Kidney (tissue), 14 donors: ENCODE results near the gene KYNU. TPM values are rescaled to one million over a fixed set of nuclear protein-coding genes. Genes with fewer than 3 reads are reported as not detected.
A peak's percentile ranks its signal among the peaks of the same experiment; 100 is the strongest.

Experiments
- DNase-seq, 5 donors: peaks; one replicate each; pipeline ENCODE4 v3.0.0-alpha.2; 2013 to 2020
- FAIRE-seq: peaks from 2 replicates; lab custom pipeline; 2012; peaks lifted over from hg19 to GRCh38; lab: Jason Lieb, UNC
- H3K27ac ChIP-seq, 2 donors: one replicate each; pipeline ENCODE4 v1.7.0; 2013; ENCODE audit warnings: low read depth in 2 of 2, low read length in 2 of 2, inconsistent platforms in 1 of 2
- H3K27me3 ChIP-seq: one replicate; pipeline ENCODE4 v1.7.1; 2013; ENCODE audit warnings: low read length, inconsistent platforms; ENCODE audit not compliant: control insufficient read depth, insufficient read depth
- H3K36me3 ChIP-seq, 3 donors: one replicate each; pipeline versions ENCODE4 v1.7.0 to v1.7.1; 2013; ENCODE audit warnings: low read length in 3 of 3, control low read depth in 1 of 3, inconsistent platforms in 1 of 3; ENCODE audit not compliant: insufficient read depth in 3 of 3, control insufficient read depth in 2 of 3
- H3K4me1 ChIP-seq, 3 donors: one replicate each; pipeline versions ENCODE4 v1.7.0 to v1.7.1; 2013; ENCODE audit warnings: low read length in 3 of 3, inconsistent platforms in 1 of 3, low read depth in 1 of 3; ENCODE audit not compliant: control insufficient read depth in 2 of 3, insufficient read depth in 2 of 3
- H3K4me3 ChIP-seq, 3 donors: one replicate each; pipeline versions ENCODE4 v1.7.0 to v1.8.1; 2013; ENCODE audit warnings: low read length in 3 of 3, control low read depth in 1 of 3, inconsistent platforms in 1 of 3
- H3K9ac ChIP-seq, 3 donors: one replicate each; pipeline versions ENCODE4 v1.7.0 to v1.7.1; 2013; ENCODE audit warnings: low read length in 3 of 3, control low read depth in 1 of 3, inconsistent platforms in 1 of 3
- H3K9me3 ChIP-seq, 3 donors: one replicate each; pipeline versions ENCODE4 v1.7.0 to v1.7.1; 2013; ENCODE audit warnings: low read length in 3 of 3, control low read depth in 1 of 3, inconsistent platforms in 1 of 3; ENCODE audit not compliant: control insufficient read depth in 2 of 3, insufficient read depth in 1 of 3
- intact Hi-C: fragments of 100-400 bp; cut with DNase I; formaldehyde crosslinking; loops from one replicate; pipeline ENCODE4 v1.11.1; 2022
- polyA plus RNA-seq: library from polyadenylated mRNA; stranded (reverse); fragments of 350-450 nt; fragmentation: Illumina TruSeq; extraction: RNeasy Lipid Tissue Mini Kit (QIAGEN cat#74804); gene quantifications from one replicate; pipeline ENCODE4 v1.2.3, GENCODE V29; 2014; ENCODE audit warnings: low read depth, low replicate concordance; ENCODE audit not compliant: insufficient read depth
- total RNA-seq: library from RNA; stranded (reverse); fragmentation: NEBNext Ultra II Directional; extraction: Animal tissue kit (Norgen Biotek cat#: 25700); gene quantifications from one replicate; pipeline ENCODE4 v1.2.1, GENCODE V29; 2021
- TF ChIP-seq, protein P1 (sequence below): IDR thresholded peaks from 3 replicates; pipeline ENCODE4 v1.5.1; 2012; ENCODE audit warnings: mild to moderate bottlenecking, moderate library complexity, borderline replicate concordance; ENCODE audit not compliant: insufficient read depth; ENCODE audit errors: extremely low read depth
- donor health status: control.
- donor health status: control.
- donor health status: control.
- donor health status: control.
- donor health status: control.
- donor health status: DM: yes; HTN: yes; CAD: no.
- donor health status: Normal renal cell carcinoma (clear cell type).

Gene KYNU
- total and polyA plus RNA-seq, 2 donors from 2014 or later = 6.4 to 14.5 TPM

GRCh38 chr2:142992840-142993239 is 115.4 kb downstream of the KYNU start:
- DNase-seq (no peak), FAIRE-seq (no peak)
- no peak overlapping the region for H3K9ac ChIP-seq
- H3K27me3 ChIP-seq = no peaks in the 10 kb centered on the region
- no peaks in the 10 kb centered on the region for H3K9me3 ChIP-seq
- peaks cover 0 to 6% (median 0%) of the 10 kb centered on the region in 3 donors for H3K4me1 ChIP-seq
- TF ChIP-seq, protein P1, sequence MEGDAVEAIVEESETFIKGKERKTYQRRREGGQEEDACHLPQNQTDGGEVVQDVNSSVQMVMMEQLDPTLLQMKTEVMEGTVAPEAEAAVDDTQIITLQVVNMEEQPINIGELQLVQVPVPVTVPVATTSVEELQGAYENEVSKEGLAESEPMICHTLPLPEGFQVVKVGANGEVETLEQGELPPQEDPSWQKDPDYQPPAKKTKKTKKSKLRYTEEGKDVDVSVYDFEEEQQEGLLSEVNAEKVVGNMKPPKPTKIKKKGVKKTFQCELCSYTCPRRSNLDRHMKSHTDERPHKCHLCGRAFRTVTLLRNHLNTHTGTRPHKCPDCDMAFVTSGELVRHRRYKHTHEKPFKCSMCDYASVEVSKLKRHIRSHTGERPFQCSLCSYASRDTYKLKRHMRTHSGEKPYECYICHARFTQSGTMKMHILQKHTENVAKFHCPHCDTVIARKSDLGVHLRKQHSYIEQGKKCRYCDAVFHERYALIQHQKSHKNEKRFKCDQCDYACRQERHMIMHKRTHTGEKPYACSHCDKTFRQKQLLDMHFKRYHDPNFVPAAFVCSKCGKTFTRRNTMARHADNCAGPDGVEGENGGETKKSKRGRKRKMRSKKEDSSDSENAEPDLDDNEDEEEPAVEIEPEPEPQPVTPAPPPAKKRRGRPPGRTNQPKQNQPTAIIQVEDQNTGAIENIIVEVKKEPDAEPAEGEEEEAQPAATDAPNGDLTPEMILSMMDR = no peak
- intact Hi-C loops = no loop called here
- no peaks in the 10 kb centered on the region for H3K36me3 ChIP-seq
- H3K4me3 ChIP-seq = no peak overlapping the region
- no peak overlapping the region for H3K27ac ChIP-seq

DNA sequence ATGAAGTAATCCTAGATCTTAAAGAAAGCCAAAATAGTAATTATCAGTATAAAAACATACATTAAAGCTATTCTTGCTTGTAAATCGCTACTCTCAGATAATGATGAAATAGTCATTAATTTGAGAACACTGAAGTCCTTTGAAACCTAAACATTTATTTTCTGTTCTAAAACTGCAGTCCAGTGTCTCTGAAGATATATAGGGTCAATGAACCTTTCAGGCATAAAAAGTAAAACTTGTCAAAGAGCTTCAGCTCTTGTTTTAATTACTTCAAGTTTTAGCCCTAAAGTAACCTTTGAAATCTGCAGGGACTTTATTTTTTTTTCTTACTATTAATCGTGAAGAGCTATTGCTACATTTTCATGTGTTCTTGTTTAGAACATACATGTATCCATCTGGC is 116.3 kb downstream of the KYNU start:
- Histone ChIP-seq H3K4me3 (no peak overlapping the region), H3K4me1 (peaks cover 0 to 6% (median 0%) of the 10 kb centered on the region in 3 donors), H3K27ac (no peak overlapping the region), H3K36me3 (no peaks in the 10 kb centered on the region), H3K27me3 (no peaks in the 10 kb centered on the region), H3K9ac (no peak overlapping the region), H3K9me3 (no peaks in the 10 kb centered on the region)
- FAIRE-seq = no peak
- TF ChIP-seq, protein P1 = no peak
- peak in 2 of 5 donors; percentile 77 to 81 for DNase-seq
- intact Hi-C loops = no loop called here

DNA sequence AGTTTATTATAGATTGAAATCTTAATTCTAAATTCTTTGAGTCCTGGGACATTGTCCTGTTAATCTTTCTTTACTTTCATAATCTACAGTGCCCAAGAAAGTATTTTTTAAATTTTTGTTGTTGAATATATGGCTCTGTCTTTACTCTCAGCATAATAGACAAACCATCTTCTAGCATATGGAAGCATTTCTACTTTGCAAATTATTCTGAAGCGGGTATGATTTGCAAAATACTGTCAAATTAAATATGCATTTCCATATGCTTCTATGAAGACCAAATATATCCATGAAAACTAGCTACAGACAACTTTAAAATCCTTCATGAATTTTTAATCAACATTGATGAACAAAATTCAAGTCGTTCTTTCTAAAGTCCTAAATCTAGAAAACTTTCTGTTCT is 117.2 kb downstream of the KYNU start:
- DNase-seq (no peak), FAIRE-seq (no peak)
- H3K27me3 ChIP-seq = no peaks in the 10 kb centered on the region
- H3K9ac ChIP-seq = no peak overlapping the region
- TF ChIP-seq, protein P1 = no peak
- peaks cover 0 to 6% (median 0%) of the 10 kb centered on the region in 3 donors for H3K4me1 ChIP-seq
- no peaks in the 10 kb centered on the region for H3K9me3 ChIP-seq
- no peak overlapping the region for H3K4me3 ChIP-seq
- H3K27ac ChIP-seq = no peak overlapping the region
- intact Hi-C loops = no loop called here
- no peaks in the 10 kb centered on the region for H3K36me3 ChIP-seq

DNA sequence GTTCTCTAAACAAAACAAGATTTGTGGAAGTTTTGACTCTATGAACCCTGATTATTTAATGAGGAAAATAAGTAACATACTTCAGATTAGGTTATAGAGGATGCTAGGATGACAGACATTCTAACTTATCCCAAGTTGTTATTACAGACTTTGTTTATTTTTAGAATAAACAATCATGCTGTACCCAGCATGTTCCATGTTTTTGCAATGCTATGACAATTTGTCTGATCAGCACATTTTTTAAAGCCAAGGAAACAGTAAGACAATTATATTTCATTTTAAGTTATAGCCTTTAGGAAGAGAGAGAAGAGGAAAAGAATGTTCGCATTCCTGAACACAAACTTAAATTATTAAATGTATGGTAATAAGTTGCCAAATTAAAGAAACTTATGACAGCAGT is 119.8 kb downstream of the KYNU start:
- no peak overlapping the region for H3K9ac ChIP-seq
- TF ChIP-seq, protein P1 = no peak
- intact Hi-C loops = no loop called here
- DNase-seq (peak in 2 of 5 donors; percentile 53 to 79), FAIRE-seq (peak; percentile 39)
- H3K9me3 ChIP-seq = no peaks in the 10 kb centered on the region
- no peak overlapping the region for H3K4me3 ChIP-seq
- H3K4me1 ChIP-seq = no peaks in the 10 kb centered on the region
- no peaks in the 10 kb centered on the region for H3K36me3 ChIP-seq
- H3K27ac ChIP-seq = no peak overlapping the region
- no peaks in the 10 kb centered on the region for H3K27me3 ChIP-seq
